Renal cortex interstitium (tissue), 11 donors: Measurements from ENCODE around the gene OSBPL3. TPM values are rescaled to one million over a fixed set of nuclear protein-coding genes. Genes with fewer than 3 reads are reported as not detected.
"Not testable (repeated sequence)": the region's sequence is repeated elsewhere in the genome, so short reads cannot be mapped to it uniquely, and the experiment has no call there.

Source experiments
- DNase-seq, 11 donors: peaks; one replicate each; pipeline ENCODE4 v3.0.0-alpha.2; 2013; ENCODE audit warnings: low read depth in 9 of 11, low spot score in 4 of 11; ENCODE audit errors: extremely low read depth in 1 of 11
- polyA plus RNA-seq, 3 donors: library from polyadenylated mRNA; unstranded; fragments of 120-200 nt; gene quantifications; one replicate each; pipeline ENCODE4 v1.2.1, GENCODE V29; 2013; ENCODE audit not compliant: insufficient read length in 3 of 3

Gene OSBPL3
- polyA plus RNA-seq, 3 donors = 14.3 to 30.2 (median 19.8) TPM

- DNase-seq = no peak
These were observed 72.6 kb downstream of the OSBPL3 start for GRCh38 chr7:24907311-24907886.

GRCh38 chr7:24905996-24906770 lies 73.8 kb downstream of the OSBPL3 start:
- DNase-seq = no peak

GRCh38 chr7:24903992-24904391 lies 76.0 kb downstream of the OSBPL3 start:
- DNase-seq = not testable (repeated sequence)

- no peak for DNase-seq
These were observed 76.4 kb downstream of the OSBPL3 start for GRCh38 chr7:24903559-24903958.

- no peak for DNase-seq
These were observed 77.0 kb downstream of the OSBPL3 start for GRCh38 chr7:24902931-24903330.

DNA sequence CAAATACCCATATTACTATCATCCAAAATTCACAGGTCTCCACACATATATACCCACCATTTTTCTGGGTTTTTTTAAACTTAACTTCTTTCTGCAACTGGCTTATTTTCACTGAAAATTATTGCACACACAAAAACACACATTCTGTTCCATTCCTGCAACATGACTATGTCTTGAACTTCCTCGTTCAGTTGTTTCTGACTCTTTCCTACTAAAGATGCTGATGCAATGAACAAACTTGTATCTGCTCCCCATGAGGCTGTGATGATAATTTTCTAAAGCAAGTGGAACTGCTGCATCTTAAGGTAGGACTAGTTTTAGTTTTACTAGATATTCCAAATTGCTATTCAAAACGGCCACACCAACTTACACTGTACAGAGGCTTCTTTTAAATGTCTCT lies 77.7 kb downstream of the OSBPL3 start:
- no peak for DNase-seq

GRCh38 chr7:24899905-24900304 lies 80.1 kb downstream of the OSBPL3 start:
- no peak for DNase-seq

GRCh38 chr7:24899161-24899560 lies 80.8 kb downstream of the OSBPL3 start:
- no peak for DNase-seq

- DNase-seq = no peak
These were observed 81.3 kb downstream of the OSBPL3 start for GRCh38 chr7:24898691-24899090.

- no peak for DNase-seq
These were observed 83.9 kb downstream of the OSBPL3 start for GRCh38 chr7:24896031-24896501.

- DNase-seq = no peak
These were observed 85.4 kb downstream of the OSBPL3 start for GRCh38 chr7:24894429-24895221.

DNA sequence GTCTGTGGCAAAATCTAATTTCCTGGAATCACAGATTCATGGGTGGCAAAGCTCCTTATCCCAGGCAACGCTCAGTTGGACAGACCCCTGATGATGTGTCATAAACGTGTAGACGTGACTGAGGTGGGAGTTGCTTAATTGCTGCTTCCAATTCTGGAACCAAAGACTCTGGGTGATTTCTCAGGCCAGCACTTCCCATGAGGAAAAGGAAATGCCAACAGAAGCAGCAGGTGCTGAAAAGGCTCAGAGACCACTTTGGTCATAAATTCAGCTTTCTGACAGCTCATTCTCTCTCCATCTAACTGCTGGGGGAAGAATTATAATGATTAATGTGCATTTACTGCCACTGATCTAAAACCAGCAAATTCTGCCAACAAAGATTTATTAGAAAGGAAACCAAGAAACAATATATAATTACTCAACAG lies 88.7 kb downstream of the OSBPL3 start:
- peak in 3 of 11 donors; percentile 17 to 20 (median 19) for DNase-seq

GRCh38 chr7:24889611-24890010 lies 90.4 kb downstream of the OSBPL3 start:
- no peak for DNase-seq

- DNase-seq = no peak
These were observed 91.3 kb downstream of the OSBPL3 start for GRCh38 chr7:24888653-24889052.

GRCh38 chr7:24885716-24886115 lies 94.3 kb downstream of the OSBPL3 start:
- no peak for DNase-seq

DNA sequence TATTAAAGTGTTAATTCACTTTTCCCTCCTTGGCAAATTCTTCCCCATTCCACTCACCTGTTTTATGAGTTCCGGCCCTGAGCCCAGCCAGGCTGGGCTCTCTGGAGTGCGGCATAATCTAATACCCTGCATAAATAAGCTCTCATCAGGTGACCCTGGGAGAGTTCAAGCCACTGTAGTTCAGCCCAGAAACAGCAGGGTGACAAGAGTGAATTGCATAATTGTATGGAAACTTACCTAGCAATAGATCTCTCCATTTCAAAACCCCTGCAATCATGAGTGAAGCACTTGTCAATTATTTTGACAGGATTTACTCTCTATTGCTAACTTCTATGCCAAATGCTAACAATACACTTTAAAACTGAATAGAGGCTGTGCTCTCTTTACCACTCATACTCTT lies 94.7 kb downstream of the OSBPL3 start:
- no peak for DNase-seq

- no peak for DNase-seq
These were observed 95.6 kb downstream of the OSBPL3 start for GRCh38 chr7:24884401-24884800.

DNA sequence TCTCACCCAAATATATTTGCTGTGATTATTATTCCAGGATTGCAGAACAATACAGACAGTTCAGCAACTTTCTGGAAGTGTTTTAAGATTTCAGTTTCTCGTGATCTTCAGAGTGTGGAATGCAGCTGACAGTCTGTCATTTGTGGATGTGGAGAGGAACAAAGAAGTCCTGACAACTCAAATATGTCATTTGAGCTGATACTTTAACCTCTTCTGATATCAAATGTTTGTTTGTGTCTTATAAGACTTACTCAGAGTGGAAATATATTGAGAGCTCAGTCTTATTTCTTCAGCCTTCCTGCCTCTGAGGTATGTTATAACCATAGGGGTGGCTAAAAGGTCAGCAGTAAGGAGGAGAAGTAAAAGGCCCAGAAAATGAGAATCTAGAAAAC lies 96.4 kb downstream of the OSBPL3 start:
- DNase-seq = no peak

GRCh38 chr7:24882989-24883621 lies 96.9 kb downstream of the OSBPL3 start:
- DNase-seq = no peak
